ENCODE data around the gene RASIP1.

- TF ChIP-seq, protein P1, sequence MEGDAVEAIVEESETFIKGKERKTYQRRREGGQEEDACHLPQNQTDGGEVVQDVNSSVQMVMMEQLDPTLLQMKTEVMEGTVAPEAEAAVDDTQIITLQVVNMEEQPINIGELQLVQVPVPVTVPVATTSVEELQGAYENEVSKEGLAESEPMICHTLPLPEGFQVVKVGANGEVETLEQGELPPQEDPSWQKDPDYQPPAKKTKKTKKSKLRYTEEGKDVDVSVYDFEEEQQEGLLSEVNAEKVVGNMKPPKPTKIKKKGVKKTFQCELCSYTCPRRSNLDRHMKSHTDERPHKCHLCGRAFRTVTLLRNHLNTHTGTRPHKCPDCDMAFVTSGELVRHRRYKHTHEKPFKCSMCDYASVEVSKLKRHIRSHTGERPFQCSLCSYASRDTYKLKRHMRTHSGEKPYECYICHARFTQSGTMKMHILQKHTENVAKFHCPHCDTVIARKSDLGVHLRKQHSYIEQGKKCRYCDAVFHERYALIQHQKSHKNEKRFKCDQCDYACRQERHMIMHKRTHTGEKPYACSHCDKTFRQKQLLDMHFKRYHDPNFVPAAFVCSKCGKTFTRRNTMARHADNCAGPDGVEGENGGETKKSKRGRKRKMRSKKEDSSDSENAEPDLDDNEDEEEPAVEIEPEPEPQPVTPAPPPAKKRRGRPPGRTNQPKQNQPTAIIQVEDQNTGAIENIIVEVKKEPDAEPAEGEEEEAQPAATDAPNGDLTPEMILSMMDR (IDR thresholded peaks at IDR 0.05; ENCODE audit: borderline replicate concordance, extremely low read depth, low read length, poor library complexity, severe bottlenecking), result no peak
- no peak for TF ChIP-seq EZH2 (IDR thresholded peaks at IDR 0.05; ENCODE audit: borderline replicate concordance, low read depth, low read length, severe bottlenecking)
Observed at GRCh38 chr19:48714759-48715675, 25.4 kb downstream of the RASIP1 start.
